ENCODE measurements around the gene ZNF765. TPM values are rescaled to one million over a fixed set of nuclear protein-coding genes. Genes with fewer than 3 reads are reported as not detected.

The ZNF765 gene
- total RNA-seq, 1 experiment from 2014 or later, result 23.6 TPM

GRCh38 chr19:53372196-53372595, 22.8 kb upstream of the ZNF765 start (continued):
- TF ChIP-seq ZNF532 (CRISPR knock-in tag; IDR thresholded peaks at IDR 0.05; ENCODE audit: borderline replicate concordance), result no peak
- TF ChIP-seq ZNF425 (CRISPR knock-in tag; conservative IDR thresholded peaks at IDR 0.05), result no peak
- no peak for TF ChIP-seq ETV6 (CRISPR knock-in tag; IDR thresholded peaks at IDR 0.05)
- TF ChIP-seq MXD4 (CRISPR knock-in tag; IDR thresholded peaks at IDR 0.05; ENCODE audit: borderline replicate concordance), result no peak
- no peak for TF ChIP-seq CREM (CRISPR knock-in tag; IDR thresholded peaks at IDR 0.05)
- TF ChIP-seq ATF2 (CRISPR knock-in tag; IDR thresholded peaks at IDR 0.05; ENCODE audit: borderline replicate concordance, low read depth), result no peak
- TF ChIP-seq MLX (CRISPR knock-in tag; IDR thresholded peaks at IDR 0.05), result no peak

GRCh38 chr19:53374288-53374687, 20.7 kb upstream of the ZNF765 start:
- ATAC-seq (peak; percentile 58; the same call in 1 of the 2 replicates), DNase-seq (ENCODE audit: low spot score) (no peak)
- Mint-ChIP-seq H3K27me3 (ENCODE audit: low read depth) (no peaks in the 10 kb centered on the region), H3K9me3 (peaks cover 2% of the 10 kb centered on the region), H3K27ac (peak overlapping the region; percentile 88), H3K4me3 (peak overlapping the region; percentile 20), H3K4me1 (peaks cover 56% of the 10 kb centered on the region), H3K36me3 (peaks cover 66% of the 10 kb centered on the region)
- CTCF ChIA-PET, result no interaction called here
- POLR2A ChIA-PET, result no interaction called here
- TF ChIP-seq ZNF138 (CRISPR knock-in tag; conservative IDR thresholded peaks at IDR 0.05) (no peak), ZNF317 (CRISPR knock-in tag; IDR thresholded peaks at IDR 0.05; ENCODE audit: borderline replicate concordance, low read depth) (no peak), TCF7 (CRISPR knock-in tag; IDR thresholded peaks at IDR 0.05; ENCODE audit: low read depth) (no peak), TEAD1 (CRISPR knock-in tag; IDR thresholded peaks at IDR 0.05) (peak; percentile 35; the same call in 1 of the 2 replicates), TEAD4 (CRISPR knock-in tag; IDR thresholded peaks at IDR 0.05) (no peak), RELA (CRISPR knock-in tag; IDR thresholded peaks at IDR 0.05; ENCODE audit: borderline replicate concordance) (no peak), ZNF232 (CRISPR knock-in tag; IDR thresholded peaks at IDR 0.05) (no peak), CREM (CRISPR knock-in tag; IDR thresholded peaks at IDR 0.05) (no peak), ZSCAN18 (CRISPR knock-in tag; IDR thresholded peaks at IDR 0.05) (no peak), AR (CRISPR knock-in tag; IDR thresholded peaks at IDR 0.05) (no peak), HMGA2 (CRISPR knock-in tag; IDR thresholded peaks at IDR 0.05) (no peak), ZNF423 (CRISPR knock-in tag; IDR thresholded peaks at IDR 0.05) (no peak), PRRX2 (CRISPR knock-in tag; IDR thresholded peaks at IDR 0.05) (no peak), FOXP4 (CRISPR knock-in tag; IDR thresholded peaks at IDR 0.05) (peak; percentile 59; the same call in 1 of the 2 replicates), FOXP1 (CRISPR knock-in tag; IDR thresholded peaks at IDR 0.05; ENCODE audit: borderline replicate concordance) (no peak)
